CD14-positive monocyte (primary cell): Measurements from ENCODE around the gene CMTM4. TPM values are rescaled to one million over a fixed set of nuclear protein-coding genes. Genes with fewer than 3 reads are reported as not detected.

ENCODE experiments used
- DNase-seq, 3 donors: peaks; one replicate each; pipeline ENCODE4 v3.0.0-alpha.2; 2011 to 2022
- H2AFZ ChIP-seq: 2 replicates; pipeline ENCODE4 v1.6.0; 2012; ENCODE audit warnings: mild to moderate bottlenecking, low read depth, low read length, inconsistent platforms; ENCODE audit not compliant: insufficient read depth, poor library complexity, severe bottlenecking
- H3K27ac ChIP-seq, 2 donors: 1 replicate in 1 of 2; 2 replicates in 1 of 2; pipeline ENCODE4 v1.5.1; 2012 to 2013; ENCODE audit warnings: low read length in 2 of 2, control low read depth in 1 of 2, inconsistent platforms in 1 of 2, low read depth in 1 of 2, mild to moderate bottlenecking in 1 of 2
- H3K27me3 ChIP-seq, 2 donors: one replicate each; pipeline versions ENCODE4 v1.6.0 to v1.6.1; 2011 to 2013; ENCODE audit warnings: low read length in 2 of 2; ENCODE audit not compliant: control insufficient read depth in 2 of 2, insufficient read depth in 2 of 2
- H3K36me3 ChIP-seq, 2 donors: replicated peaks in 1 of 2; 1 replicate in 1 of 2; 2 replicates in 1 of 2; pipeline versions ENCODE4 v1.5.1 to v1.6.1; 2012 to 2013; ENCODE audit warnings: low read length in 2 of 2, control low read depth in 1 of 2, inconsistent platforms in 1 of 2, mild to moderate bottlenecking in 1 of 2; ENCODE audit not compliant: insufficient read depth in 2 of 2, control insufficient read depth in 1 of 2
- H3K4me1 ChIP-seq, 2 donors: 1 replicate in 1 of 2; 2 replicates in 1 of 2; pipeline versions ENCODE4 v1.5.1 to v1.6.1; 2012 to 2013; ENCODE audit warnings: low read length in 2 of 2, control low read depth in 1 of 2, inconsistent platforms in 1 of 2, mild to moderate bottlenecking in 1 of 2, moderate library complexity in 1 of 2; ENCODE audit not compliant: insufficient read depth in 2 of 2, control insufficient read depth in 1 of 2
- H3K4me2 ChIP-seq: replicated peaks from 2 replicates; pipeline ENCODE3; 2012; ENCODE audit warnings: low read length, moderate library complexity, mild to moderate bottlenecking; ENCODE audit not compliant: poor library complexity, severe bottlenecking; ENCODE audit errors: extremely low read depth
- H3K4me3 ChIP-seq, 3 experiments: fragments of 200-600 bp in 1 of 3; sonication (generic) in 1 of 3; replicated peaks in 1 of 3; 1 replicate in 2 of 3; 2 replicates in 1 of 3; pipeline ENCODE4 v1.5.1; 2011 to 2013; ENCODE audit warnings: low read length in 3 of 3, mild to moderate bottlenecking in 3 of 3, control low read depth in 2 of 3, low read depth in 2 of 3, inconsistent platforms in 1 of 3, moderate library complexity in 1 of 3
- H3K79me2 ChIP-seq: 2 replicates; pipeline ENCODE4 v1.6.0; 2012; ENCODE audit warnings: mild to moderate bottlenecking, control low read depth, inconsistent platforms, low read length, moderate library complexity; ENCODE audit not compliant: insufficient read depth
- H3K9ac ChIP-seq: 2 replicates; pipeline ENCODE4 v1.6.0; 2017; ENCODE audit warnings: low read length, mild to moderate bottlenecking; ENCODE audit not compliant: insufficient read depth, poor library complexity, severe bottlenecking
- H3K9me3 ChIP-seq, 2 donors: replicated peaks in 1 of 2; 1 replicate in 1 of 2; 2 replicates in 1 of 2; pipeline versions ENCODE4 v1.5.1 to v1.6.1; 2012 to 2013; ENCODE audit warnings: low read length in 2 of 2, control low read depth in 1 of 2; ENCODE audit not compliant: control insufficient read depth in 1 of 2, insufficient read depth in 1 of 2
- H4K20me1 ChIP-seq: 2 replicates; pipeline ENCODE4 v1.6.0; 2012; ENCODE audit warnings: mild to moderate bottlenecking, low read length, control low read depth, moderate library complexity; ENCODE audit not compliant: insufficient read depth
- H3K27ac Mint-ChIP-seq, 7 donors: one replicate each; pipeline ENCODE4 v1.8.0; 2020; ENCODE audit warnings: mild to moderate bottlenecking in 7 of 7, mixed read lengths in 7 of 7, moderate library complexity in 6 of 7, inconsistent platforms in 2 of 7
- H3K27me3 Mint-ChIP-seq, 3 donors: one replicate each; pipeline ENCODE4 v1.8.0; 2021 to 2022; ENCODE audit warnings: low read depth in 3 of 3, mild to moderate bottlenecking in 3 of 3, mixed read lengths in 3 of 3, moderate library complexity in 3 of 3, inconsistent platforms in 1 of 3
- H3K36me3 Mint-ChIP-seq, 2 donors: one replicate each; pipeline ENCODE4 v1.8.0; 2020; ENCODE audit warnings: mixed read lengths in 2 of 2, inconsistent platforms in 1 of 2, mild to moderate bottlenecking in 1 of 2
- H3K4me1 Mint-ChIP-seq: one replicate; pipeline ENCODE4 v1.8.0; 2020; ENCODE audit warnings: mild to moderate bottlenecking, mixed read lengths
- H3K4me3 Mint-ChIP-seq, 2 donors: one replicate each; pipeline ENCODE4 v1.8.0; 2020; ENCODE audit warnings: mild to moderate bottlenecking in 2 of 2, mixed read lengths in 2 of 2, moderate library complexity in 1 of 2
- H3K9me3 Mint-ChIP-seq, 7 donors: one replicate each; pipeline ENCODE4 v1.8.0; 2020 to 2022; ENCODE audit warnings: mixed read lengths in 7 of 7, mild to moderate bottlenecking in 6 of 7, moderate library complexity in 6 of 7, inconsistent platforms in 2 of 7
- WGBS: methylation state at CpG from one replicate; pipeline ENCODE4 v1.1.5; 2013; ENCODE audit warnings: missing lambda C conversion rate; ENCODE audit not compliant: insufficient coverage; 5-methylcytosine and 5-hydroxymethylcytosine counted together
- intact Hi-C, 2 donors: fragments of 100-400 bp; cut with micrococcal nuclease; formaldehyde crosslinking; loops; one replicate each; pipeline versions ENCODE4 v1.15.0 to v1.15.1; 2023
- polyA plus RNA-seq, 3 donors: library from polyadenylated mRNA; depleted of rRNA in 1 of 3; unstranded in 2 of 3; stranded (reverse) in 1 of 3; fragments of 300-500 nt in 2 of 3; fragments of >200 nt in 1 of 3; fragmentation: Illumina TruSeq in 2 of 3; gene quantifications; 1 replicate in 2 of 3; 2 replicates in 1 of 3; pipeline ENCODE4 v1.2.3, GENCODE V29; 2012 to 2021
- TF ChIP-seq, protein P1 (sequence below): fragments of 200-600 bp; IDR thresholded peaks from one replicate; pipeline ENCODE4 v1.8.0; 2022; ENCODE audit warnings: antibody characterized with exemption, mild to moderate bottlenecking

Gene CMTM4
- polyA plus RNA-seq, 3 donors = 0.41 to 21.2 (median 0.45) TPM

DNA sequence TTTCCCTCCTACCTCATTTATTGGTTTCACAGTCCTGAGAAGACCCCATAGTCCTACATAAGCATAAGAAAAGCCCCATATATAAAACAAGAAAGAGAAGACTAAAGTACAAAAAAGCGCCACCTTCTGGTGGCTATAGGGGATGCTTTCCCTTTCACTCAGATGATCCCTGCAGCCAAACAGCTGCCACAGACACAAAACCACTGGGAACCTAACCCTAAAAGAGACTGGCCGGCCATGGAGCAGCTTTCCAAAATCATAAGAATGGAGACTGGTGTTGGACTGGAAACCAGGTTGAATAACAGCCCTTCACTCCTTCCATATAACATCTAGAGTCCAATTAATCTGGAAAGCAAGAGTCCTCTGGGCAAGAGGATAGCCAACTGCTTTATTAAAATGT, 43.5 kb upstream of the CMTM4 start:
- Histone ChIP-seq H2AFZ (no peak overlapping the region), H3K4me1 (peaks cover 43 to 45% of the 10 kb centered on the region in 2 donors), H3K9ac (no peak overlapping the region), H3K4me3 (peak overlapping the region in 1 of 3 experiments; percentile 35), H3K9me3 (no peaks in the 10 kb centered on the region), H3K36me3 (peaks cover 47 to 72% of the 10 kb centered on the region in 2 donors), H3K27ac (peak overlapping the region; percentile 38 to 70), H3K4me2 (peak overlapping the region; percentile 58), H3K27me3 (no peaks in the 10 kb centered on the region), H4K20me1 (peaks cover 37% of the 10 kb centered on the region), H3K79me2 (peaks cover 52% of the 10 kb centered on the region)
- DNase-seq = peak in 2 of 3 donors; percentile 23 to 42
- Mint-ChIP-seq H3K27ac (peak overlapping the region; percentile 35 to 91 (median 85)), H3K4me1 (peaks cover 40% of the 10 kb centered on the region), H3K9me3 (no peaks in the 10 kb centered on the region), H3K4me3 (peak overlapping the region; percentile 12 to 83), H3K36me3 (peaks cover 38 to 81% of the 10 kb centered on the region in 2 donors), H3K27me3 (no peaks in the 10 kb centered on the region)
- intact Hi-C loops = loop anchor here in 1 of 2 donors (10.0 kb wide), 1 partner anchor 335 kb away; no protein-coding TSS in a partner anchor
- TF ChIP-seq, protein P1, sequence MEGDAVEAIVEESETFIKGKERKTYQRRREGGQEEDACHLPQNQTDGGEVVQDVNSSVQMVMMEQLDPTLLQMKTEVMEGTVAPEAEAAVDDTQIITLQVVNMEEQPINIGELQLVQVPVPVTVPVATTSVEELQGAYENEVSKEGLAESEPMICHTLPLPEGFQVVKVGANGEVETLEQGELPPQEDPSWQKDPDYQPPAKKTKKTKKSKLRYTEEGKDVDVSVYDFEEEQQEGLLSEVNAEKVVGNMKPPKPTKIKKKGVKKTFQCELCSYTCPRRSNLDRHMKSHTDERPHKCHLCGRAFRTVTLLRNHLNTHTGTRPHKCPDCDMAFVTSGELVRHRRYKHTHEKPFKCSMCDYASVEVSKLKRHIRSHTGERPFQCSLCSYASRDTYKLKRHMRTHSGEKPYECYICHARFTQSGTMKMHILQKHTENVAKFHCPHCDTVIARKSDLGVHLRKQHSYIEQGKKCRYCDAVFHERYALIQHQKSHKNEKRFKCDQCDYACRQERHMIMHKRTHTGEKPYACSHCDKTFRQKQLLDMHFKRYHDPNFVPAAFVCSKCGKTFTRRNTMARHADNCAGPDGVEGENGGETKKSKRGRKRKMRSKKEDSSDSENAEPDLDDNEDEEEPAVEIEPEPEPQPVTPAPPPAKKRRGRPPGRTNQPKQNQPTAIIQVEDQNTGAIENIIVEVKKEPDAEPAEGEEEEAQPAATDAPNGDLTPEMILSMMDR = peak; percentile 77
- WGBS = no CpG with 5 or more reads among the region's 2 CpGs

DNA sequence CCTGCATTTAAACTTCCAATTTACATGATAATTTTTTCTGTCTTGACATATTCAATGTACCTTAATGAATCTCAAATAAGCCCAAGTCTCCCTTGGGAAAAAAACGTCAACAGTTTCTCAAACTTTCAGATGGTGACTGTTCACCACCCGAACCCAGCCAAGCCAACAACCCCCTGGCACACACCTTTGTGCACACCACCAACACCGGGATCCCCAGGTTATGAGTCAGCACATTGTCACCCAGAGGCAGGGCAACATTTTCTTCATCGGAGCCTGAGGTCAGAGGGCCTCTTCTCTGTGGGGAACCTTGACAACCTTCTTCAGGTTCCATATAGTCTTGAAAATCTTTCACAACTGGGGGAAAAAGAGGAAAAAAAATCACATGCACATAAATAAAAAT, 39.3 kb upstream of the CMTM4 start:
- Mint-ChIP-seq H3K27me3 (peaks cover 0 to 2% (median 0%) of the 10 kb centered on the region in 3 donors), H3K9me3 (no peaks in the 10 kb centered on the region), H3K27ac (peak overlapping the region in 3 of 7 donors; percentile 14 to 28 (median 26)), H3K4me3 (no peak overlapping the region), H3K4me1 (peaks cover 16% of the 10 kb centered on the region), H3K36me3 (peaks cover 66 to 93% of the 10 kb centered on the region in 2 donors)
- Histone ChIP-seq H3K9me3 (no peaks in the 10 kb centered on the region), H3K27me3 (no peaks in the 10 kb centered on the region), H3K4me2 (no peak overlapping the region), H3K36me3 (peaks cover 69 to 90% of the 10 kb centered on the region in 2 donors), H4K20me1 (peaks cover 50% of the 10 kb centered on the region), H3K9ac (no peak overlapping the region), H3K79me2 (peaks cover 31% of the 10 kb centered on the region), H2AFZ (no peak overlapping the region), H3K4me3 (no peak overlapping the region), H3K27ac (no peak overlapping the region), H3K4me1 (peaks cover 19 to 21% of the 10 kb centered on the region in 2 donors)
- no peak for DNase-seq
- intact Hi-C loops = no loop called here
- TF ChIP-seq, protein P1 = no peak
- WGBS = 93% methylated on average over 3 of the region's 4 CpGs
